NCI-H82 treated with DMSO at 0.1 percent for 48 hours (cell line): ENCODE measurements around the gene KCNQ1.

Experiments
- DNase-seq: peaks from one replicate; lab custom pipeline; 2025; ENCODE audit not compliant: unreplicated experiment; lab: John Stamatoyannopoulos, UW

KCNQ1 gene

GRCh38 chr11:2813968-2814367, 369.2 kb downstream of the KCNQ1 start:
- DNase-seq: no peak

- no peak for DNase-seq
Measured at GRCh38 chr11:2814751-2815150, 369.9 kb downstream of the KCNQ1 start.

- no peak for DNase-seq
Measured at GRCh38 chr11:2815762-2816496, 371.1 kb downstream of the KCNQ1 start.

- no peak for DNase-seq
Measured at GRCh38 chr11:2816523-2816922, 371.7 kb downstream of the KCNQ1 start.

- no peak for DNase-seq
Measured at GRCh38 chr11:2816941-2817421, 372.2 kb downstream of the KCNQ1 start.

GRCh38 chr11:2817431-2817830, 372.6 kb downstream of the KCNQ1 start:
- no peak for DNase-seq

GRCh38 chr11:2818021-2818420, 373.2 kb downstream of the KCNQ1 start:
- DNase-seq: no peak

- DNase-seq: no peak
Measured at GRCh38 chr11:2818503-2818902, 373.7 kb downstream of the KCNQ1 start.

GRCh38 chr11:2819316-2819715, 374.5 kb downstream of the KCNQ1 start:
- DNase-seq: no peak

GRCh38 chr11:2820976-2821375, 376.2 kb downstream of the KCNQ1 start:
- no peak for DNase-seq

GRCh38 chr11:2821891-2822290, 377.1 kb downstream of the KCNQ1 start:
- no peak for DNase-seq

- no peak for DNase-seq
Measured at GRCh38 chr11:2824851-2825250, 380.0 kb downstream of the KCNQ1 start.

- DNase-seq: no peak
Measured at GRCh38 chr11:2825261-2825888, 380.6 kb downstream of the KCNQ1 start.

GRCh38 chr11:2825889-2826678, 381.3 kb downstream of the KCNQ1 start:
- no peak for DNase-seq

- DNase-seq: no peak
Measured at GRCh38 chr11:2826679-2827056, 381.9 kb downstream of the KCNQ1 start.

- no peak for DNase-seq
Measured at GRCh38 chr11:2827256-2827655, 382.4 kb downstream of the KCNQ1 start.

- no peak for DNase-seq
Measured at GRCh38 chr11:2827792-2828191, 383.0 kb downstream of the KCNQ1 start.

GRCh38 chr11:2828585-2829330, 383.9 kb downstream of the KCNQ1 start:
- no peak for DNase-seq

GRCh38 chr11:2830030-2830812, 385.4 kb downstream of the KCNQ1 start:
- DNase-seq: no peak

GRCh38 chr11:2830886-2831285, 386.1 kb downstream of the KCNQ1 start:
- no peak for DNase-seq
